ENCODE data around the gene EHD1.

DNA sequence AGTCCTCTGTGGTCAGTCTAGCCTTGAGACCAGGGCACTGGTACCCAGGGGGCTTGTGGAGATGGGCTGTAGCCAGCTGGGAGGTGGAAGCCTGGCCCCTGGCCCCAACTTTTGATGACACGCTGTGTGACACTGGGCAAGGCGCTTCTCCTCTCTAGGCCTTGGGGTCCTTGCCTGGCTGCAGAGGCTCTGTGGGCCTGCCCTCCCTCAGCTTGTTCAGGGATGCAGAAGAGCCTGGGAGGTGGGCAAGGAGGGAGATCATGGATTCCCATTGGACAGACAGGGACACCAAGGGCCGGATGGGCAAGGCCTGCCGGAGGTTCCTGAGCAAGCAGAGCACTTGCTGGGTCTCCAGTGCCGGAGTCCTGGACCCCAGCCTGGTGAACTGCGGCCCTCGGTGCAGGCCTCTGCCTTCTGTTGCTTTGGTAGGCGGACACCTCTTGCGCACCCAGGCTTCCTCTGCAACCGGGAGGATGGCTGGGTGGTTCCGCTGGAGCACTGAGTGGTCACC is 44.8 kb upstream of the EHD1 start:
- TF ChIP-seq, protein P1, sequence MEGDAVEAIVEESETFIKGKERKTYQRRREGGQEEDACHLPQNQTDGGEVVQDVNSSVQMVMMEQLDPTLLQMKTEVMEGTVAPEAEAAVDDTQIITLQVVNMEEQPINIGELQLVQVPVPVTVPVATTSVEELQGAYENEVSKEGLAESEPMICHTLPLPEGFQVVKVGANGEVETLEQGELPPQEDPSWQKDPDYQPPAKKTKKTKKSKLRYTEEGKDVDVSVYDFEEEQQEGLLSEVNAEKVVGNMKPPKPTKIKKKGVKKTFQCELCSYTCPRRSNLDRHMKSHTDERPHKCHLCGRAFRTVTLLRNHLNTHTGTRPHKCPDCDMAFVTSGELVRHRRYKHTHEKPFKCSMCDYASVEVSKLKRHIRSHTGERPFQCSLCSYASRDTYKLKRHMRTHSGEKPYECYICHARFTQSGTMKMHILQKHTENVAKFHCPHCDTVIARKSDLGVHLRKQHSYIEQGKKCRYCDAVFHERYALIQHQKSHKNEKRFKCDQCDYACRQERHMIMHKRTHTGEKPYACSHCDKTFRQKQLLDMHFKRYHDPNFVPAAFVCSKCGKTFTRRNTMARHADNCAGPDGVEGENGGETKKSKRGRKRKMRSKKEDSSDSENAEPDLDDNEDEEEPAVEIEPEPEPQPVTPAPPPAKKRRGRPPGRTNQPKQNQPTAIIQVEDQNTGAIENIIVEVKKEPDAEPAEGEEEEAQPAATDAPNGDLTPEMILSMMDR (conservative IDR thresholded peaks at IDR 0.05 in 1 of 2, IDR thresholded peaks at IDR 0.05 in 1 of 2; ENCODE audit: low read depth in 1 of 2, low read length in 2 of 2), result no peak
- TF ChIP-seq EZH2 (IDR thresholded peaks at IDR 0.05; ENCODE audit: low read length, missing control alignments), result no peak

All from fibroblast of lung (primary cell).